ENCODE results near the gene SGMS1.
"Not testable (repeated sequence)": the region's sequence is repeated elsewhere in the genome, so short reads cannot be mapped to it uniquely, and the experiment has no call there.

The SGMS1 gene

DNA sequence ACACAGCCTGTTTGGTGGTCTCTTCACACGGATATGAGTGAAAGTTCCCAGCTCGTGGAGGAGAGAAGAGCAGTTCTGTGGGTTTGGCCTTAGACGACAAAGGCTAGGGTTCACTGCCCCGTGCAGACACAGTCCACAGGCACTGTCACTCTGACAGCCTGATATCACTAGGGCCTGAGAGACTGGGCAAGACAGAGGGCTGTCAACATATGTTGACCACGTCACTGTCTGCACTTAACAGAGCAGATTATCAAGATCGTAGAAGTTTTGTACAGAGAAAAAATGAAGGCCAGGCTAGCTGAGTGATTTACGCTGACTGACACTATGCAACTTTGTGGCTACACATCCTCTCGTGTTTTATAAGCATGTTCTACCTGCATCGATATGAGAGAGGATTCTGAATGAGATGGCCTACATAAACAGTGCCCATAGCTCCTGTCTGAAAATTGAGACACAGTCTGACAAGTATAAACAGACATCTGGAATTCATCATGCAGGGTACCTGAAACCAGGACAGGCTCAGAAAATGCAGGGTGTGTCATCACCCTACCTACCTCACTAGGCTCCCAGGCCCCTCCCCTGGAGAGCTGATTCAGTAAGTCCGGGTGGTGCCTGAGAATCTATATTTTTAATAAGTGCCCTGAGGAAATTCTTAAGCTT is 120.0 kb downstream of the SGMS1 start:
- DNase-seq: no peak

GRCh38 chr10:50503156-50503555 is 120.6 kb downstream of the SGMS1 start:
- DNase-seq: not testable (repeated sequence)

- DNase-seq: peak in 1 of 2 experiments; percentile 6
Measured at GRCh38 chr10:50501924-50502452, 121.8 kb downstream of the SGMS1 start.

- no peak for DNase-seq
Measured at GRCh38 chr10:50501478-50501877, 122.3 kb downstream of the SGMS1 start.

- DNase-seq: no peak
Measured at GRCh38 chr10:50498465-50498864, 125.3 kb downstream of the SGMS1 start.

DNA sequence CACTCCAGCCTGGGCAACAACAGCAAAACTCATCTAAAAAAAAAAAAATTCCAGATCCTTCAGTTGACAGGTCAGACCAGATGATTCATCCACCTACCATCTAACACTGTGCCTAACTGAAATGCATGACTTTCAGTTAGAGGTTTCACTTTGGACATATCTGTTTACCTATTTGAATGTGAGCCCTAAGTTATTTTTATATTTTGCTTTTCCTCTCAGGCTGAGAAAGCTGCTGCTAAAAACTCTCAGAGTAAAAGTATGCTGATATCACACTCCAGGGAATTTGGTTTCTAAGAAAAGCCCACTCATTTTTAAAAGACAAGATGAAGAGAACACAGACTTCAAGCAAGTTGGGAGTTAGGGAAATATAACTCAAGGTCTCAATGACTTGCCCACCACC is 126.0 kb downstream of the SGMS1 start:
- no peak for DNase-seq

GRCh38 chr10:50496228-50496627 is 127.5 kb downstream of the SGMS1 start:
- no peak for DNase-seq

DNA sequence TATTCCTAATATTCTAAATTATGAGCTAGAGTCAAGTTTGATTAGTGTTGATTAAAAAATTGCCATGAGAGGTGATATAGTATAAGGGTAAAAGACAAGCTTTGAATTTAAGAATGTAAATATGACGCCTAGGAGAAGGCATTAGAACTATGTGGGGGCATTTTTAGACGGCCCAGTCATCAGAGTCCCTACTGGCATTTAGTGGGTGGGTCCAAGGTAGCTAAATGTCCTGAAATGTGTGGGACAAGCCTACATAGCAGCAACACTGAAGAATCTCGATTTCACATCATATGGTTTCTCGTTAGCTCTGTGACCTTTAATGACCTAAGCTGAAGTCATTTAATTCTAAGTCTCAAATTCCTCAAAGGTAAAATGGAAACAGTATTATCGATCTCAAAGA is 133.5 kb downstream of the SGMS1 start:
- DNase-seq: no peak

GRCh38 chr10:50484550-50484949 is 139.2 kb downstream of the SGMS1 start:
- not testable (repeated sequence) for DNase-seq

GRCh38 chr10:50480054-50481007 is 143.4 kb downstream of the SGMS1 start:
- no peak for DNase-seq

DNA sequence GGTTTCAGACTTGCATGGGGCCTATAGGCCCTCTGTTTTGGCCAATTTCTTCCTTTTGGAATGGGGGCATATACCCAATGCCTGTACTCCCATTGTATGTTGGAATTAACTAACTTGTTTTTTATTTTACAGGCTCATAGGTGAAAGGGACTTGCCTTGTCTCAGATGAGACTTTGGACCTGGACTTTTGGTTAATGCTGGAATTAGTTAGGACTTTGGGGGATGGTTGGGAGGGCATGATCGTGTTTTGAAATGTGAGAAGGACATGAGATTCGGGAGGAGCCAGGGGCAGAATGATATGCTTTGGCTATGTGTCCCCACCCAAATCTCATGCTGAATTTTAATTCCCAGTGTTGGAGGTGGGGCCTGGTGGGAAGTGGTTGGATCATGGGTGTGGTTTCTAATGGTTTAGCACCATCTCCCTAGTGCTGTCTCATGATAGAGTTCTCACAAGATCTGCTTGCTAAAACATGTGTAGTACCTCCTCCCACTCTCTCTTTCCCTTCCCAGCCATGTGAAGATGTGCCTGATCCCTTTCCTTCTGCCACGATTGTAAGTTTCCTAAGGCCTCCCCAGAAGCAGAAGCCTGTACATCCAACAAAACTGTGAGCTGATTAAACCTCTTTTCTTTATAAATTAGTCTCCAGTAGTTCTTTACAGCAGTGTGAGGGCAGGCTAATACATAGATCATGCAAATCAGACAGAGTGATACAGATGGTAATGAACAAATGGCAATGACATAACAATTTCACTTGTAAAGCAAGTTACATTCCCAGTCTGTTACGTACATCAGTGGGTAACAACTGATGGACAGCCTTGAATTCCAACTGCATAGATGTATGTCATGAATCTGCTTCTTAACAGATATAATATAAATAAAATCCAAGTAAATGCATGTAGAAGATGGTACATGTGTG is 146.2 kb downstream of the SGMS1 start:
- no peak for DNase-seq

DNA sequence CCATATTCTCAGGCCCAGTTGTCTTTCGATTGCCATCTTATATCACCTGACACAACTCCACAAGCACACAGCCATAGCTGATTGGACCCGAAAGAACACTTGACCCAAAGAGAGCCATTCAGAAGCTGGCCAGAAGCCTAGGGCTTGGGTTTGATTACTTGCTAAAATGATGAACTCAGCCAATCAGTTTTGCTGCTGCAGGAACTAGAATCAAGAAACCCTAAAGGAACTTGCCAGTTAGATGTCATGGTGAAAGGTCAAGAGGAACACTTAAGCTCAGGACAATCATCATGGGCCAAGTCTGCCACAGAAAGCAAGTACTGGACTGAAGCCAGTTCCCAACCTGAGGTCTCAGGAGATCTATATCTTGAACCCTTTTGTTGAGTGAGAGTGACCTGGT is 150.0 kb downstream of the SGMS1 start:
- DNase-seq: no peak

DNA sequence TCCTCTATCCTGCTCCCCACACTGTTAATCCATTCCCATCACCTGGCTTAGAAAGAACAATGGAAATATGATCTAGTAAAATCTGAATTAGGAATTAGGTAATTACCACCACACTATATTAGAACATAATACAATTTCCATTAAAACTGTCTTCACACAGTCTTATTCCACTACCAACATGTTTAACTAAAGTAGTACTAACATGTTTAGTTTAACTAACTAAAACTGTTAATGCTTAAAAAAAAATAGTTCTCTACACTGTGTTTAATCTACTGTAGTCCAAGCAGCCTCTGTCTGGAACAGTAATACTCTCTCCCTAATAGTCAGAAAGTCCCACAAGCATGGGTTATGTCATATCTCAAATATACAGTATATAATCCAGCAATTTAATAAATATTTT is 150.8 kb downstream of the SGMS1 start:
- DNase-seq: no peak

DNA sequence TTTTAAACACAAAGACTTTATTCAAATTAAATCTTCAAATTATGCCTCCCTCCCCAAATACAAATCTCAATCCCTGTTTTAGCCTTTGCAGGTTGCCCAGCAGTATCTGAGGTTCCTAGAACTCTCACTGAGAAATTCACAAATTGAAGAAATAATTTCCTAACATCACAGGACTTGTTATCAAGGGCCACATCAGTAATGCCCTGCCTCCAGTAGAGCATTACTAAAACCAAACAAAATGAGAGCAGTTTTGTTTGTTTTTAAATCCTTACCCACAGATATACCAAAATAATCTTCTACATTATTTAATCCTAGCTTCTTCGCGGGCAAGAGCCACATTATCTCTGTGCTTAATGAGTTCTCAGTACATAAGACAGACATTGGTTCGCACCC is 152.2 kb downstream of the SGMS1 start:
- no peak for DNase-seq

DNA sequence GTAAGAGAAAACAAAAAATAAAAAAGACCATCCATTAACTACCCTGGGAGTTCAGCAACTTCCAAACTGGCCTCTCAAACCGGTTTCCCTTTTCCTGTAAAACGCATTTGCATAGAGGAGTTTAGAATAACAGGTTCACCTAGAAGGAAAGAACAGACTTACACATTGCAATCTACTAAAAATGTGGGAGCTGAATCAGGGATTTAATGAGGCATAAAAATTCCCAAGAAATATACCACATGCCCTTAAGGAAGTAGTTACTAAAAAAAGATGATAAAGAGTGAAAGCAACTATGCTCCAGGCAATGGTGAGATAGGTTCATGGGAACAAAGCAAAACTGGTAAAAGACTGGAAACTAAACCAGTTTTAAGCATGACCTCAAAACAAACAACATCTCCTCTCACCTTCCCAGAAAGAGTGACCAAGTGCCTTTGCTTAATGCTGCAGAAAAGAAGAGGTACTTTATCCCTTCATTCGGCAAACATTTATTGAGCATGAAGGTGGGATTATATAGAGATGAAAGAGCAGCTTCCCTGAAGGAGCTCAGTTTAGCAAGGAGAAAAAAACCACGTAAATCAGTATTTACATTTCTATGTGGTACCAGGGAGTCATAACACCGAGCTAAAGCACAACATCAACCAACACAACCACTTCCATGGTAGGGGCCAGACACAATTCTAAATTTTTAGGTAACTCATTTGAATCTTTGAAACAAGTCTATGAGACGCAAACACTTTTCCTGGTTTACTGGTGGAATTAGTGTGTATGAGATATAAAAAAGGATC is 152.8 kb downstream of the SGMS1 start:
- DNase-seq: peak; percentile 87 to 94

- peak in 1 of 2 experiments; percentile 38 for DNase-seq
Measured at GRCh38 chr10:50470345-50470744, 153.4 kb downstream of the SGMS1 start.

- DNase-seq: no peak
Measured at GRCh38 chr10:50469778-50470193, 154.0 kb downstream of the SGMS1 start.

- no peak for DNase-seq
Measured at GRCh38 chr10:50469288-50469687, 154.5 kb downstream of the SGMS1 start.

GRCh38 chr10:50467209-50467608 is 156.5 kb downstream of the SGMS1 start:
- DNase-seq: no peak

DNA sequence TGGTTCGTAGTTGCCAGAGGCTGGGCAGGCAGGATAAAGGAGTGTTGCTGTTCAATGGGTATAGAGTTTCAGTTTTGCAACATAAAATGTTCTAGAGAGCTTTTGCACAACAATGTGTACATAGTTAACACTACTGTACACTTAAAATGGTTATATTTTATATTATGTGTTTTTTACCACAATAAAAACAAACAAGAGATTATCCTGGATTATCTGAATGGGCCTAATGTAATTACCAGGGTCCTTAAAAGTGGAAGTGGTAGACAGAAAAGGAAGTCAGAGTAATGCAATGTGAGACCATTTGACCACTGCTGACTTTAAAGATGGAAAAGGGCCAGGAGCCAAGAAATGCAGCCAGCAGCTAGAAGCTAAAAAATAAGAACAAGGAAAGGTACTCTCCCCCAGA is 159.7 kb downstream of the SGMS1 start:
- no peak for DNase-seq

DNA sequence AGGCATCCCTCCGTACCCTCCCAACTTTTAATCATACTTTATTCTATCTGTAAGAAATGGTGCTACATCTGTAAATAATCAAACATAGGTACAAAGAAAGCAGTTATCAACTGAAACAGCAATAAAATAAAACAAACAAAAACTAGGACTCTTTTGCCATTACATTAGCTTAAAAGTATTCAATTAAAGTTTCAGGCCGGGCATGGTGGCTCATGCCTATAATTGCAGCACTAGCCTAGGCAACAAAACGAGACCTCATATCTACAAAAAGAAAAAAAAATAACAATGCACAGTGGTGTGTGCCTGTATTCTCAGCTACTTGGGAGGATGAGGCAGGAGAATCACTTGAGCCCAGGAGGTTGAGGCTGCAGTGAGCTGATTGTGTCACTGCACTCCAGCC is 161.9 kb downstream of the SGMS1 start:
- DNase-seq: no peak

DNA sequence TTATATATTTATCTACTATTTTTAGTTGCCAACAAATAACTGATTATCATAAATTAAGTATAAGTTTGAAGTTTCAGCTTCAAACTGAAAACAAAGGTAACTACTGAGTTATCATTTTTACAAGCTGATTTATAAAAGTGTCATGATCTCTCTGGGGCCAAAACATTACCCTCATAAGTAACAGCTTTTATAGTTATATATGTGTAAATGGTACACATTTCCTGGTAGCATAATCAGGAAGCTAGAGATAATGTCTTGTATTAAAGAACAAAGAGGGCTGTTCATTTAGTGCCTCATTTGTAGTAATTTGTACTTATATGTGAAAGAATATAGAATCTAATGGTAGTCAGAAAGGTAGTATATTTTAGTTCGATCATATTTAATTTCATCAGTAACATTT is 162.6 kb downstream of the SGMS1 start:
- DNase-seq: no peak
